ENCODE results near the gene CRTAP. TPM values are rescaled to one million over a fixed set of nuclear protein-coding genes. Genes with fewer than 3 reads are reported as not detected.

The CRTAP gene
- total and polyA plus RNA-seq, 8 donors: 228 to 248 (median 239) TPM

- peaks cover 0 to 9% of the 10 kb centered on the region in 2 donors for H3K4me1 ChIP-seq
- H3K27ac ChIP-seq: no peak overlapping the region
- H3K9me3 ChIP-seq: no peaks in the 10 kb centered on the region
- intact Hi-C loops (cut with DNase I): no loop called here
- no peak overlapping the region for H3K4me3 ChIP-seq
- ATAC-seq: no peak
- TF ChIP-seq, protein P1, sequence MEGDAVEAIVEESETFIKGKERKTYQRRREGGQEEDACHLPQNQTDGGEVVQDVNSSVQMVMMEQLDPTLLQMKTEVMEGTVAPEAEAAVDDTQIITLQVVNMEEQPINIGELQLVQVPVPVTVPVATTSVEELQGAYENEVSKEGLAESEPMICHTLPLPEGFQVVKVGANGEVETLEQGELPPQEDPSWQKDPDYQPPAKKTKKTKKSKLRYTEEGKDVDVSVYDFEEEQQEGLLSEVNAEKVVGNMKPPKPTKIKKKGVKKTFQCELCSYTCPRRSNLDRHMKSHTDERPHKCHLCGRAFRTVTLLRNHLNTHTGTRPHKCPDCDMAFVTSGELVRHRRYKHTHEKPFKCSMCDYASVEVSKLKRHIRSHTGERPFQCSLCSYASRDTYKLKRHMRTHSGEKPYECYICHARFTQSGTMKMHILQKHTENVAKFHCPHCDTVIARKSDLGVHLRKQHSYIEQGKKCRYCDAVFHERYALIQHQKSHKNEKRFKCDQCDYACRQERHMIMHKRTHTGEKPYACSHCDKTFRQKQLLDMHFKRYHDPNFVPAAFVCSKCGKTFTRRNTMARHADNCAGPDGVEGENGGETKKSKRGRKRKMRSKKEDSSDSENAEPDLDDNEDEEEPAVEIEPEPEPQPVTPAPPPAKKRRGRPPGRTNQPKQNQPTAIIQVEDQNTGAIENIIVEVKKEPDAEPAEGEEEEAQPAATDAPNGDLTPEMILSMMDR (IDR thresholded peaks at IDR 0.05): peak in 1 of 2 donors; percentile 25
- no peaks in the 10 kb centered on the region for H3K27me3 ChIP-seq
- no peak for DNase-seq
- H3K36me3 ChIP-seq: peaks cover 0 to 54% of the 10 kb centered on the region in 2 donors
Measured at GRCh38 chr3:33144433-33144832, 30.6 kb downstream of the CRTAP start.

DNA sequence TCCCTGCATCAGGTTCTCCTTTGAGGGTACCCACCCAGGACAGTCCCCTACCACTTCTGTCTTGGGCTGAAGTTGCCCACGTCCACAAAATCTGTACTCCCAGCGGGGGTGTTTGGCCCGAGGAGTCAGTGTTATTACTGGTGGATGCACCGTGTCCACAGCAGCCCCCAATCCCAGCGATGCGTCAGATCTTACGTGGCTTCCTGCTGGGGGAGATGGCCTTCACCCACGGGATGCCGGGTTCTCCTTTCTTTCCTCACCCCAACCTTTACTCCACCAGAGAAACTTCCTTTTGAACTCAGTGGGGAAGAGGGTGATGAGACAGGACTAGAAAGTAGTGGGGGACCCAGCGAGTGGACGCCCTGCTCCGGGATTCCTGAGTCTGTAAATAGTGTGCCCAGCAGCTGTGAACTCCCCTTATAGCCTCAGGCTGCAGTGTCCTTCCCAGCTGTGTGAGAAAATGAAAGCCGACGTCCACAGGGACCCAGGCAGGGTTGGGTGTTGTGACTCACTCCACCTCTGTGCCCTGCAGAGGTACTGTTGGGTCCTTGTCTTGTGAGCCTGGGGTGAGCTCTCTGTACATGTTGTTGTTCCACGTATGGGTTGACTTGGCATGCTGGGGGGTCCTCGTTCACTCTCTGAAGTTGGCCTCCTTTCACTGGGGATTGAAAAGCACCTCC lies 31.5 kb downstream of the CRTAP start:
- ATAC-seq (no peak), DNase-seq (no peak)
- Histone ChIP-seq H3K27me3 (no peaks in the 10 kb centered on the region), H3K4me3 (no peak overlapping the region), H3K27ac (no peak overlapping the region), H3K9me3 (no peaks in the 10 kb centered on the region), H3K36me3 (peaks cover 0 to 50% of the 10 kb centered on the region in 2 donors), H3K4me1 (peaks cover 0 to 12% of the 10 kb centered on the region in 2 donors)
- intact Hi-C loops (cut with DNase I): no loop called here
- TF ChIP-seq, protein P1 (IDR thresholded peaks at IDR 0.05): no peak

- TF ChIP-seq, protein P1 (IDR thresholded peaks at IDR 0.05): no peak
- DNase-seq (no peak), ATAC-seq (no peak)
- peaks cover 0 to 43% of the 10 kb centered on the region in 2 donors for H3K36me3 ChIP-seq
- H3K27me3 ChIP-seq: no peaks in the 10 kb centered on the region
- H3K4me3 ChIP-seq: no peak overlapping the region
- no peak overlapping the region for H3K27ac ChIP-seq
- peaks cover 0 to 12% of the 10 kb centered on the region in 2 donors for H3K4me1 ChIP-seq
- intact Hi-C loops (cut with DNase I): no loop called here
- no peaks in the 10 kb centered on the region for H3K9me3 ChIP-seq
Measured at GRCh38 chr3:33145901-33146580, 32.2 kb downstream of the CRTAP start.

DNA sequence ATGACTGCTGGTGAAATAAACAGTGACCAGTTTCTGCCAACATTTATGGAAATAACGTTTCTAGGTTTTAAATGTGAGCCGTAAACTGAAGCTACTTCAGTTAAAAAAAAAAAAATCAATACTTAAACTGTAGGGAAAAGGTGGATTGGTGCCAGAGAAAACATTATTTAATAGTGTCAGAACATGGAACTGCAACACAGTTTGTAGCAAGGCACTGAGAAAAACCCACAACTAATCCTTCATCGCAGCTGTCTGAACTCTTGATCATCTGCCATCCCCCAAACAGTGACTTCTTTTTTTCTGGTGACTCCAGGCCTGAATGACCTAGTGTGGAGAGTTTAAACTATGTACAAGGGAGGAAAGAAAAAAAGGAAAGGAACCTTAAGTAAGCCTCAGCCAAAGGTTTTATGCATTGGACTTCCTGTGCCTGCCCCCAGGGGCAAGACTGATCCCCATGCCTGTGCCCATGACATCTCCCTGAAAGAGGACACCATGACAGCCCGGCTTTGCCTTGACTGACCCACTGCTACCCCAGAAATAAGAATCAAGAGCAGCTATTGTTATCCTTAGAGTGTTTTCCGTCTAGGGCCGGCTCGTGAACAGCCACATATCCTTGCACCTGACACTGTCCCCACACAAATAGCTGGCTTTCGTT lies 33.1 kb downstream of the CRTAP start:
- Histone ChIP-seq H3K36me3 (peaks cover 0 to 40% of the 10 kb centered on the region in 2 donors), H3K4me3 (no peak overlapping the region), H3K9me3 (no peaks in the 10 kb centered on the region), H3K27me3 (no peaks in the 10 kb centered on the region), H3K27ac (no peak overlapping the region), H3K4me1 (peaks cover 0 to 12% of the 10 kb centered on the region in 2 donors)
- intact Hi-C loops (cut with DNase I): no loop called here
- ATAC-seq (no peak), DNase-seq (peak in 2 of 4 donors; percentile 8 to 13)
- TF ChIP-seq, protein P1 (IDR thresholded peaks at IDR 0.05): no peak

DNA sequence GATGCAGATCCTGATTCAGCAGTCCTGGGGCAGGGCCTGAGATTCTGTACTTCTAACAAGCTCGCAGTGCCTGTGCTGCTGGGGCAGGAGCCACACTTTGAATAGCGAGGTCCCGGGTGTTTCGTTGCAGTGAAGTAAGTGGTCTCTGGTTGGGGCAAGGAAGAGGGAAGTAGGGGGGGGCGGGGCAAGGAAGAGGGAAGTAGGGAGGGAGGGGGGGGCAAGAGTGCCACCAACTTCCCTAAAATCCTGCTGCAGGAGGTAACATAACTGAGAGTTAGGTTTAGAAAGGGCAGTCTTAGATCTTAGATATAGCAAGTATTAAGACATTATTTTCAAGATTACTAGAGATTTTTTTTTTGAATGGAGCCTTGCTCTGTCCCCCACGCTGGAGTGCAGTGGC lies 35.5 kb downstream of the CRTAP start:
- intact Hi-C loops (cut with DNase I): no loop called here
- no peak for ATAC-seq
- no peak for DNase-seq
- no peaks in the 10 kb centered on the region for H3K27me3 ChIP-seq
- no peaks in the 10 kb centered on the region for H3K9me3 ChIP-seq
- H3K36me3 ChIP-seq: peaks cover 0 to 16% of the 10 kb centered on the region in 2 donors
- H3K4me3 ChIP-seq: no peak overlapping the region
- peaks cover 0 to 12% of the 10 kb centered on the region in 2 donors for H3K4me1 ChIP-seq
- no peak overlapping the region for H3K27ac ChIP-seq
- TF ChIP-seq, protein P1 (IDR thresholded peaks at IDR 0.05): no peak
